Measurements from ENCODE around the gene CRIP1. TPM values are rescaled to one million over a fixed set of nuclear protein-coding genes. Genes with fewer than 3 reads are reported as not detected.

The CRIP1 gene
- total RNA-seq, 3 donors from 2014 or later, result 24.1 to 32.8 (median 32.8) TPM

GRCh38 chr14:105453847-105454246, 32.8 kb upstream of the CRIP1 start:
- Histone ChIP-seq H3K4me1 (no peaks in the 10 kb centered on the region), H3K4me3 (no peak overlapping the region), H3K27ac (no peak overlapping the region), H3K9me3 (no peaks in the 10 kb centered on the region), H3K36me3 (no peaks in the 10 kb centered on the region), H3K27me3 (no peaks in the 10 kb centered on the region)
- intact Hi-C loops (cut with DNase I; ENCODE audit: low total_unique reads), result no loop called here
- no peak for TF ChIP-seq CTCF (IDR thresholded peaks at IDR 0.05)
- DNase-seq (ENCODE audit: low spot score in 2 of 2), result no peak

GRCh38 chr14:105455086-105455640, 31.5 kb upstream of the CRIP1 start:
- intact Hi-C loops (cut with DNase I; ENCODE audit: low total_unique reads), result no loop called here
- no peak overlapping the region for H3K4me3 ChIP-seq
- TF ChIP-seq POLR2AphosphoS5 (IDR thresholded peaks at IDR 0.05) (no peak), POLR2A (IDR thresholded peaks at IDR 0.05) (no peak), CTCF (IDR thresholded peaks at IDR 0.05) (no peak)
- no peak overlapping the region for H3K27ac ChIP-seq
- DNase-seq (ENCODE audit: low spot score in 2 of 2), result no peak
- no peaks in the 10 kb centered on the region for H3K27me3 ChIP-seq
- no peaks in the 10 kb centered on the region for H3K9me3 ChIP-seq
- no peaks in the 10 kb centered on the region for H3K4me1 ChIP-seq
- H3K36me3 ChIP-seq, result no peaks in the 10 kb centered on the region

- no peaks in the 10 kb centered on the region for H3K36me3 ChIP-seq
- intact Hi-C loops (cut with DNase I; ENCODE audit: low total_unique reads), result no loop called here
- no peak for DNase-seq (ENCODE audit: low spot score in 2 of 2)
Measured at GRCh38 chr14:105455766-105456660, 30.7 kb upstream of the CRIP1 start.

GRCh38 chr14:105456736-105457617, 29.7 kb upstream of the CRIP1 start:
- Histone ChIP-seq H3K27me3 (no peaks in the 10 kb centered on the region), H3K9me3 (no peaks in the 10 kb centered on the region), H3K36me3 (no peaks in the 10 kb centered on the region), H3K27ac (no peak overlapping the region), H3K4me1 (no peaks in the 10 kb centered on the region), H3K4me3 (no peak overlapping the region)
- no peak for DNase-seq (ENCODE audit: low spot score in 2 of 2)
- intact Hi-C loops (cut with DNase I; ENCODE audit: low total_unique reads), result no loop called here
- TF ChIP-seq POLR2AphosphoS5 (IDR thresholded peaks at IDR 0.05), result no peak
- TF ChIP-seq CTCF (IDR thresholded peaks at IDR 0.05), result no peak
- TF ChIP-seq POLR2A (IDR thresholded peaks at IDR 0.05), result no peak

More at GRCh38 chr14:105455766-105456660, 30.7 kb upstream of the CRIP1 start:
- no peaks in the 10 kb centered on the region for H3K27me3 ChIP-seq
- no peak overlapping the region for H3K27ac ChIP-seq
- TF ChIP-seq POLR2A (IDR thresholded peaks at IDR 0.05) (no peak), CTCF (IDR thresholded peaks at IDR 0.05) (no peak), POLR2AphosphoS5 (IDR thresholded peaks at IDR 0.05) (no peak)
- H3K9me3 ChIP-seq, result no peaks in the 10 kb centered on the region
- no peaks in the 10 kb centered on the region for H3K4me1 ChIP-seq
- no peak overlapping the region for H3K4me3 ChIP-seq

Data from breast epithelium (tissue), 4 donors.